ENCODE results near the gene CSNK2A1. TPM values are rescaled to one million over a fixed set of nuclear protein-coding genes. Genes with fewer than 3 reads are reported as not detected.
"Not testable (repeated sequence)": the region's sequence is repeated elsewhere in the genome, so short reads cannot be mapped to it uniquely, and the experiment has no call there.

Gene CSNK2A1
- total RNA-seq, 2 donors from 2014 or later, result 83.9 to 90.7 TPM

DNA sequence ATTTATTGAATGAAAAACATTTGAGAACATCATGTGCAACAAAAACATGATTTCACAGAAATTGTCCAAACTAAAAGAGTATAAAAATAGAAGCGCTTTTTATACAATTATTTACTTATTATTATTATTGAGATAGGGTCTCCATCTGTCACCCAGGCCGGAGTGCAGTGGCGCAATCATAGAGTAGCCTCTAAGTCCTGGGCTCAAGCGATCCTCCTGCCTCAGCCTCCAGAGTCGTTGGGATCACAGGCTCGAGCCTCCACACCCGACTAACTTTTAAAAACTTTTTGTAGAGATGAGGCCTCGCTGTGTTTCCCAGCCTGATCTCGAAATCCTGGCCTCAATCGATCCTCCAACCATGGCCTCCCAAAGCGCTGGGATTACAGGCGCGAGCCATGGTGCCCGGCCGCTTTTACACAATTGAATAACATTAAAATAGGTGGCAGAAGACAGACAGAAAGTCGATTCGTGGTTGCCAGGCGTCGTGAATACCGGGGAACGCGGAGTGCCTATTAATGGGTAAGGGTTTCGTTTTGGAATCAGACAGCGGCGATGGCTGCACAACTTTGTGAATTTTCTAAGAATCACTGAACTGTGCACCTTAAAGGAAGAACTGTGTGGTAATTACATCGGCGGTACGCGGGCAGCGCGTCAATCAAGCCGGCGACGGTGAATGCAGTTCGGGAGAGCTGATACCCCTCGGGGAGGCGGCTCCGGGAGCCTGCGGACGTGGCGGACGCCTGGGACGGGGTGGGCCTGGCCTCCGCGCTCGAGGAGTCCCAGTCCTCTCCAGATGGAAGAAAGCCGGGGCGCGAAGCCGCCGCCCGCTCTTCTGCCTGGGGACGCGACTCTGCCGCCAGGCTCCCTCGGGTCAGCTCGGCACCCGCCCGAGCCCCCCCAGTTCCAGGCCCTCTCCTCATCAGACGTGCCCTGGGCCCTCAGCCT lies 82.1 kb downstream of the CSNK2A1 start:
- Histone ChIP-seq H3K9me3 (no peaks in the 10 kb centered on the region), H3K4me1 (ENCODE audit: control insufficient read depth in 1 of 2, low read depth in 2 of 2) (peaks cover 14 to 30% of the 10 kb centered on the region in 2 donors), H3K36me3 (no peaks in the 10 kb centered on the region), H3K27ac (peak overlapping the region; percentile 83 to 88), H3K4me3 (peak overlapping the region; percentile 80), H3K27me3 (replicated peaks; ENCODE audit: insufficient read depth) (no peaks in the 10 kb centered on the region)
- DNase-seq (ENCODE audit: low spot score), result no peak
- ATAC-seq (ENCODE audit: insufficient number of reproducible peaks, low FRiP score, low read depth), result peak; percentile 37
- TF ChIP-seq, protein P1, sequence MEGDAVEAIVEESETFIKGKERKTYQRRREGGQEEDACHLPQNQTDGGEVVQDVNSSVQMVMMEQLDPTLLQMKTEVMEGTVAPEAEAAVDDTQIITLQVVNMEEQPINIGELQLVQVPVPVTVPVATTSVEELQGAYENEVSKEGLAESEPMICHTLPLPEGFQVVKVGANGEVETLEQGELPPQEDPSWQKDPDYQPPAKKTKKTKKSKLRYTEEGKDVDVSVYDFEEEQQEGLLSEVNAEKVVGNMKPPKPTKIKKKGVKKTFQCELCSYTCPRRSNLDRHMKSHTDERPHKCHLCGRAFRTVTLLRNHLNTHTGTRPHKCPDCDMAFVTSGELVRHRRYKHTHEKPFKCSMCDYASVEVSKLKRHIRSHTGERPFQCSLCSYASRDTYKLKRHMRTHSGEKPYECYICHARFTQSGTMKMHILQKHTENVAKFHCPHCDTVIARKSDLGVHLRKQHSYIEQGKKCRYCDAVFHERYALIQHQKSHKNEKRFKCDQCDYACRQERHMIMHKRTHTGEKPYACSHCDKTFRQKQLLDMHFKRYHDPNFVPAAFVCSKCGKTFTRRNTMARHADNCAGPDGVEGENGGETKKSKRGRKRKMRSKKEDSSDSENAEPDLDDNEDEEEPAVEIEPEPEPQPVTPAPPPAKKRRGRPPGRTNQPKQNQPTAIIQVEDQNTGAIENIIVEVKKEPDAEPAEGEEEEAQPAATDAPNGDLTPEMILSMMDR (IDR thresholded peaks at IDR 0.05), result no peak

DNA sequence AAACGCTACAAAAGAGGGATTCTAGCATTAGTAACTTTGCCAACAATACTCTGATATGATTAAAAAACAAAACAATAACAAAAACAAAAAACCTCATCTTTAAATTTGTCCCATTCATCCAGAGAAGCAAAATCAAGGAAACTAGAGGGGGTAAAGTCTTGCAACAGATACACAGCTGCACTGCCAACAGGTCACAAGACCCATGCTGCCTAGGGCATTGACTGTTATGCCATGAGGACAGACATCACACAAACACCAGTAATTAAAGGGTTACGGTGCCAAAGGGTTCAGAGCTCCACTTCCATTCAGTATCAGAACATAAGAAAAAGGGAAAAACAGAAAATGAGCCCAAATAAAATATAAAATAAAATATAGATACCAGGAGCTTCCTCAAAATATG lies 82.9 kb downstream of the CSNK2A1 start:
- H3K27ac ChIP-seq, result no peak overlapping the region
- no peaks in the 10 kb centered on the region for H3K36me3 ChIP-seq
- no peak for DNase-seq (ENCODE audit: low spot score)
- H3K27me3 ChIP-seq (replicated peaks; ENCODE audit: insufficient read depth), result no peaks in the 10 kb centered on the region
- no peak for ATAC-seq (ENCODE audit: insufficient number of reproducible peaks, low FRiP score, low read depth)
- TF ChIP-seq, protein P1 (IDR thresholded peaks at IDR 0.05), result no peak
- H3K4me1 ChIP-seq (ENCODE audit: control insufficient read depth in 1 of 2, low read depth in 2 of 2), result peaks cover 14 to 30% of the 10 kb centered on the region in 2 donors
- H3K9me3 ChIP-seq, result no peaks in the 10 kb centered on the region
- H3K4me3 ChIP-seq, result peak overlapping the region; percentile 80

DNA sequence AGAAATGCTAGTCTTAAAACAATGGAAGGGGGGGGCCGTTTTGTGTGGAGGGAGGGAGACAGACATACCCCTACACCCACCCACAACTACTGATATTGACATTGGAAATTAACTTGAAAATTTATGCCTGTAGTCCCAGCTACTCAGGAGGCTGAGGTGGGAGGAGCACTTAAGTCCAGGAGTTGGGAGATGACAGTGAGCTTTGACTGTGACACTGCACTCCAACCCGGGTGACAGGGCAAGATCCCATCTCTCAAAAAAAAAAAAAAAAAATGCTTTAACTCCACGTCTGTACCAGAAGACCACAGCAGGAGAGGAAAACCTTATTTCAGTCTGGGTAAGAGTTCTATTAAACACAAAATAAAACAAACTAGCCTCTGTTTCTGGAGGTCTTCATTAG lies 83.4 kb downstream of the CSNK2A1 start:
- H3K27me3 ChIP-seq (replicated peaks; ENCODE audit: insufficient read depth), result no peaks in the 10 kb centered on the region
- TF ChIP-seq, protein P1 (IDR thresholded peaks at IDR 0.05), result no peak
- ATAC-seq (ENCODE audit: insufficient number of reproducible peaks, low FRiP score, low read depth) (no peak), DNase-seq (ENCODE audit: low spot score) (no peak)
- H3K4me1 ChIP-seq (ENCODE audit: control insufficient read depth in 1 of 2, low read depth in 2 of 2), result peaks cover 14 to 30% of the 10 kb centered on the region in 2 donors
- H3K4me3 ChIP-seq, result peak overlapping the region; percentile 80
- H3K27ac ChIP-seq, result no peak overlapping the region
- no peaks in the 10 kb centered on the region for H3K36me3 ChIP-seq
- H3K9me3 ChIP-seq, result no peaks in the 10 kb centered on the region

DNA sequence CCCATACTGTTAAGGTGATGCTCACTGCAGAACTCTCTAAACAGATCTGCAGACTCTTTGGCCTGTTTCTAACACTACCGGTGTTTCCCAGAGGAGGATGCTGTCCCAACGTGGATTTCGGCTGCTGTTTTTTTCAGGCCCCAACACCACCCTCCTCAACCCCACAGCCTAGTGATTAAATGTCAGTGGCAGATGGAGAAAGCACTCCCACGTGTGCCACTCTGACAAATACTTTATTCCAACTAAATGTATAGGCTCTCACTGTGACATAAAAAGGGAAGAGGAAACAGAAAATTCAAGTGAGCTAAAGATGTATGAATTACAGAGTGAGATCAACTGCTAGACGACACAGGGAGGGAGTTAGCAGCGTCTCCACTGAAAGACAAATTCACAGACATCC lies 84.8 kb downstream of the CSNK2A1 start:
- ATAC-seq (ENCODE audit: insufficient number of reproducible peaks, low FRiP score, low read depth) (no peak), DNase-seq (ENCODE audit: low spot score) (no peak)
- no peaks in the 10 kb centered on the region for H3K27me3 ChIP-seq (replicated peaks; ENCODE audit: insufficient read depth)
- no peaks in the 10 kb centered on the region for H3K36me3 ChIP-seq
- no peak overlapping the region for H3K27ac ChIP-seq
- peaks cover 14 to 30% of the 10 kb centered on the region in 2 donors for H3K4me1 ChIP-seq (ENCODE audit: control insufficient read depth in 1 of 2, low read depth in 2 of 2)
- TF ChIP-seq, protein P1 (IDR thresholded peaks at IDR 0.05), result no peak
- H3K4me3 ChIP-seq, result no peak overlapping the region
- H3K9me3 ChIP-seq, result no peaks in the 10 kb centered on the region

DNA sequence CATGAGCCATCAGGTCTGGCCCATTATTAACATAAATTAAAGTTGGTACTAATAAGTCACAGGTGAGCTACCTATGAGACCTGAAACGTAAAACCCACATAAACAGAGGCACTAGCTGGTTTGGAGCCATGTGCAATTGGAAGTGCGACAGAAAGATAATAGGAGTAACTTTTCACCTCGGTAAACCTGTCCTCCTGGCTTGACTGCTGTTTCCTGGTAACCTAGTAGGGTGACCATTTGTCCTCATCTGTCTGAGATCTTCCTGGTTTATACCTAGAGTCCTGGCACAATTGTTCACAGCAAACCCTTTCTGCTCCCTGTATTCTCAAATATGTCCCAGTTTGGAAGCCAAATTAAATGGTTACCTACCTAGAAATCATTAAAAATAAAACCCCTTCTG lies 88.6 kb downstream of the CSNK2A1 start:
- TF ChIP-seq, protein P1 (IDR thresholded peaks at IDR 0.05), result no peak
- no peak for ATAC-seq (ENCODE audit: insufficient number of reproducible peaks, low FRiP score, low read depth)
- Histone ChIP-seq H3K9me3 (no peaks in the 10 kb centered on the region), H3K4me3 (no peak overlapping the region), H3K27me3 (replicated peaks; ENCODE audit: insufficient read depth) (no peaks in the 10 kb centered on the region), H3K4me1 (ENCODE audit: control insufficient read depth in 1 of 2, low read depth in 2 of 2) (peaks cover 0 to 16% of the 10 kb centered on the region in 2 donors), H3K27ac (no peak overlapping the region), H3K36me3 (no peaks in the 10 kb centered on the region)
- DNase-seq (ENCODE audit: low spot score), result no peak

DNA sequence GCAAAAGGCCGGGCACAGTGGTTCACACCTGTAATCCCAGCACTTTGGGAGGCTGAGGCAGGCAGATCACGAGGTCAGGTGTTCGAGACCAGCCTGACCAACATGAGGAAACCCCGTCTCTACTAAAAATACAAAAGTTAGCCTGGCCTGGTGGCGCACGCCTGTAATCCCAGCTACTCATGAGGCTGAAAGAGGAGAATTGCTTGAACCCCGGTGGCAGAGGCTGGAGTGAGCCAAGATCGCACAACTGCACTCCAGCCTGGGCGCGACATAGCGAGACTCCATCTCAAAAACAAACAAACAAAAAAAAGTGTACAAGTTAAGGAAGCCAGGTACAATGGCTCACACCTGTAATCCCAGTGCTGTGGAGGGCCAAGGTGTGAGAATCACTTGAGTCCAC lies 91.6 kb downstream of the CSNK2A1 start:
- not testable (repeated sequence) for H3K27me3 ChIP-seq (replicated peaks; ENCODE audit: insufficient read depth); H3K4me3 ChIP-seq; H3K9me3 ChIP-seq; H3K36me3 ChIP-seq; H3K4me1 ChIP-seq (ENCODE audit: control insufficient read depth in 1 of 2, low read depth in 2 of 2); ATAC-seq (ENCODE audit: insufficient number of reproducible peaks, low FRiP score, low read depth); H3K27ac ChIP-seq; DNase-seq (ENCODE audit: low spot score)

Data from thoracic aorta (tissue), 2 donors.